GM12878 (cell line): ENCODE measurements around the gene NEO1. TPM values are rescaled to one million over a fixed set of nuclear protein-coding genes. Genes with fewer than 3 reads are reported as not detected.

Experiments used
- ATAC-seq: fragments of 200-7000 bp; cut with Tn5 transposase; 3 replicates; pipeline ENCODE4 v1.9.1; 2020; ENCODE audit warnings: mild to moderate bottlenecking, moderate library complexity
- BruUV-seq: library from RNA; stranded (reverse); fragments of 400-500 nt; replicated peaks from 2 replicates; lab custom pipeline; 2021; lab: Mats Ljungman, UMichigan
- CTCF ChIA-PET: fragments of 300-600 bp; sonication (Branson Sonifier 250); formaldehyde crosslinking; extraction: SDS; loops from one replicate; lab custom pipeline; 2021; ENCODE audit warnings: inconsistent platforms; lab: Yijun Ruan, JAX
- POLR2A ChIA-PET: fragments of 350-600 bp; formaldehyde crosslinking; extraction: SDS; loops from one replicate; lab custom pipeline; 2021; ENCODE audit warnings: inconsistent platforms; lab: Charles Lee
- RAD21 ChIA-PET: fragments of 300-600 bp; sonication (Branson Sonifier 250); formaldehyde crosslinking; loops from one replicate; lab custom pipeline; 2023; ENCODE audit warnings: antibody characterized with exemption; ENCODE audit not compliant: unreplicated experiment; lab: Charles Lee
- SMC1A ChIA-PET: fragments of 300-600 bp; sonication (Branson Sonifier 250); formaldehyde crosslinking; loops from one replicate; lab custom pipeline; 2023; ENCODE audit not compliant: unreplicated experiment, uncharacterized antibody; lab: Charles Lee
- DNase-seq: peaks from one replicate; pipeline ENCODE4 v3.0.0-alpha.2; 2011; ENCODE audit warnings: low read depth, low spot score
- FAIRE-seq: peaks from 3 replicates; lab custom pipeline; 2011; peaks lifted over from hg19 to GRCh38; lab: Jason Lieb, UNC
- H2AFZ ChIP-seq: 2 replicates; pipeline ENCODE4 v1.6.0; 2011; ENCODE audit warnings: low read depth, low read length, control low read depth; ENCODE audit not compliant: control insufficient read depth
- H3K27ac ChIP-seq: 2 replicates; pipeline ENCODE4 v1.5.1; 2011; ENCODE audit warnings: control low read depth; ENCODE audit not compliant: control insufficient read depth, insufficient read depth
- H3K27me3 ChIP-seq, 2 experiments: replicated peaks in 1 of 2; 2 replicates each; pipeline versions ENCODE4 v1.6.0 to v1.6.1; 2011; ENCODE audit warnings: low read length in 1 of 2; ENCODE audit not compliant: control insufficient read depth in 2 of 2, insufficient read depth in 2 of 2
- H3K36me3 ChIP-seq, 2 experiments: 2 replicates each; pipeline ENCODE4 v1.5.1; 2011; ENCODE audit warnings: low read length in 1 of 2; ENCODE audit not compliant: control insufficient read depth in 2 of 2, insufficient read depth in 2 of 2
- H3K4me1 ChIP-seq: 2 replicates; pipeline ENCODE4 v1.6.1; 2011; ENCODE audit warnings: mild to moderate bottlenecking, low read length, moderate library complexity, mixed read lengths; ENCODE audit not compliant: control insufficient read depth, insufficient read depth
- H3K4me2 ChIP-seq: 2 replicates; pipeline ENCODE4 v1.6.0; 2011; ENCODE audit warnings: control low read depth; ENCODE audit not compliant: control insufficient read depth, insufficient read depth
- H3K4me3 ChIP-seq: fragments of 200-600 bp; sonication (generic); 2 replicates; pipeline ENCODE4 v1.5.1; 2016
- H3K79me2 ChIP-seq: 2 replicates; pipeline ENCODE4 v1.6.0; 2011; ENCODE audit warnings: low read length; ENCODE audit not compliant: control insufficient read depth, insufficient read depth
- H3K9ac ChIP-seq: 2 replicates; pipeline ENCODE4 v1.8.0; 2011; ENCODE audit warnings: low read length, control low read depth, mixed read lengths; ENCODE audit not compliant: control insufficient read depth, insufficient read depth
- H3K9me3 ChIP-seq: replicated peaks from 3 replicates; pipeline ENCODE4 v1.5.1; 2011; ENCODE audit warnings: mild to moderate bottlenecking, low read length; ENCODE audit not compliant: control insufficient read depth, insufficient read depth
- H4K20me1 ChIP-seq: 2 replicates; pipeline ENCODE4 v1.6.0; 2011; ENCODE audit not compliant: control insufficient read depth, insufficient read depth
- BCL3 ChIP-seq: IDR thresholded peaks from 2 replicates; pipeline ENCODE4 v1.6.1; 2011; ENCODE audit warnings: borderline replicate concordance, low read depth, mild to moderate bottlenecking, moderate library complexity, low read length; ENCODE audit not compliant: insufficient read depth, poor library complexity, severe bottlenecking
- IKZF2 ChIP-seq, 2 experiments: fragments of 450-650 bp; IDR thresholded peaks; 2 replicates each; pipeline ENCODE4 v1.6.1; 2017; ENCODE audit warnings: mild to moderate bottlenecking in 2 of 2, moderate library complexity in 2 of 2
- POLR2A ChIP-seq: IDR thresholded peaks from 2 replicates; pipeline ENCODE4 v1.6.1; 2011; ENCODE audit warnings: low read depth, mild to moderate bottlenecking, low read length
- RUNX3 ChIP-seq: IDR thresholded peaks from 2 replicates; pipeline ENCODE4 v1.6.1; 2012; ENCODE audit warnings: low read length, inconsistent platforms
- SP1 ChIP-seq: IDR thresholded peaks from one replicate; pipeline ENCODE4 v1.6.1; 2011; ENCODE audit warnings: low read depth, low read length
- ZSCAN29 ChIP-seq: fragments of 450-650 bp; IDR thresholded peaks from 2 replicates; pipeline ENCODE4 v1.6.1; 2017; ENCODE audit warnings: mild to moderate bottlenecking, moderate library complexity
- WGBS: methylation state at CpG from one replicate; pipeline ENCODE4 v1.1.6; 2016; ENCODE audit warnings: low lambda C conversion rate; ENCODE audit not compliant: insufficient replicate concordance, insufficient coverage; ENCODE audit errors: missing lambda C conversion rate; 5-methylcytosine and 5-hydroxymethylcytosine counted together
- in situ Hi-C: fragments of 300-500 bp; cut with MboI; formaldehyde crosslinking; loops from 9 replicates; pipeline ENCODE4 v1.14.3; 2018; ENCODE audit warnings: mixed read lengths
- intact Hi-C: fragments of 100-400 bp; cut with micrococcal nuclease; formaldehyde crosslinking; loops from one replicate; pipeline ENCODE4 v1.14.2; 2022; ENCODE audit not compliant: unreplicated experiment
- polyA plus RNA-seq, 11 experiments: library from polyadenylated mRNA; depleted of rRNA in 4 of 11; unstranded in 6 of 11; stranded (reverse) in 5 of 11; fragments of >200 nt; fragmentation: Nextera tagmentation in 4 of 11; fragmentation: Illumina TruSeq in 1 of 11; extraction: Ambion mirVana in 4 of 11; extraction: Trizol in 1 of 11; gene quantifications; 1 replicate in 1 of 11; 2 replicates in 10 of 11; pipeline versions ENCODE4 v1.2.1 to v1.2.3, GENCODE V29; 2011 to 2016; ENCODE audit warnings: inconsistent platforms in 2 of 11, missing spikeins in 2 of 11, low read depth in 1 of 11
- total RNA-seq, 4 experiments: library from RNA; depleted of rRNA in 3 of 4; stranded (reverse); fragments of >200 nt in 3 of 4; fragmentation: Illumina TruSeq in 1 of 4; extraction: Trizol in 1 of 4; gene quantifications; 2 replicates each; pipeline versions ENCODE4 v1.2.1 to v1.2.3, GENCODE V29; 2013 to 2021

The NEO1 gene
- total and polyA plus RNA-seq, 10 of the 15 experiments (the other 5 are each of a cell fraction or from before 2014, with no cell fraction given) = 0.03 to 2.0 (median 0.32) TPM

- no peak overlapping the region for H2AFZ ChIP-seq
- no peak overlapping the region for H3K4me3 ChIP-seq
- H3K4me1 ChIP-seq = no peaks in the 10 kb centered on the region
- in situ Hi-C loops (no loop called here), intact Hi-C loops (no loop called here)
- DNase-seq (no peak), FAIRE-seq (no peak), ATAC-seq (no peak)
- SMC1A ChIA-PET = interaction anchor here (0.6 to 1.1 kb wide), 2 partner anchors 52 to 338 kb away, joined by 3 read pairs; no protein-coding TSS in a partner anchor
- no peaks in the 10 kb centered on the region; a peak in 2 of 4 replicates for H3K27me3 ChIP-seq
- RAD21 ChIA-PET = no interaction called here
- no peak overlapping the region for H3K27ac ChIP-seq
- H3K36me3 ChIP-seq = no peaks in the 10 kb centered on the region
- WGBS = 44% methylated on average over 6 of the region's 6 CpGs
- no peak overlapping the region for H3K4me2 ChIP-seq
- no peaks in the 10 kb centered on the region for H4K20me1 ChIP-seq
- H3K9me3 ChIP-seq = no peaks in the 10 kb centered on the region
- TF ChIP-seq IKZF2 (IDR thresholded peaks at IDR 0.05) (no peak), SP1 (no peak), BCL3 (no peak), ZSCAN29 (no peak), RUNX3 (no peak), POLR2A (no peak)
- H3K9ac ChIP-seq = no peak overlapping the region
- POLR2A ChIA-PET = no interaction called here
- BruUV-seq = no TSS peak
- CTCF ChIA-PET = no interaction called here
- H3K79me2 ChIP-seq = no peaks in the 10 kb centered on the region
Observed at GRCh38 chr15:73295630-73296286, 243.5 kb downstream of the NEO1 start.
